ENCODE data around the gene ICAM3.

GRCh38 chr19:10295847-10296591 is 43.4 kb downstream of the ICAM3 start:
- no peak for TF ChIP-seq POLR2A (IDR thresholded peaks at IDR 0.05)
- TF ChIP-seq CTCF (IDR thresholded peaks at IDR 0.05) = no peak

Data from Peyer's patch (tissue), 4 donors.